Glutamatergic neuron (in vitro differentiated cells): ENCODE measurements around the gene GDF7. TPM values are rescaled to one million over a fixed set of nuclear protein-coding genes. Genes with fewer than 3 reads are reported as not detected.

Experiments
- DNase-seq: peaks from one replicate; pipeline ENCODE4 v3.0.0; 2022
- H3K27ac Mint-ChIP-seq: one replicate; pipeline ENCODE4 v1.8.0; 2020; ENCODE audit warnings: mild to moderate bottlenecking, mixed read lengths, inconsistent platforms; ENCODE audit not compliant: unreplicated experiment
- H3K27me3 Mint-ChIP-seq: one replicate; pipeline ENCODE4 v1.8.0; 2020; ENCODE audit warnings: mild to moderate bottlenecking, moderate library complexity, mixed read lengths, inconsistent platforms; ENCODE audit not compliant: unreplicated experiment
- H3K36me3 Mint-ChIP-seq: one replicate; pipeline ENCODE4 v1.8.0; 2020; ENCODE audit warnings: mild to moderate bottlenecking, mixed read lengths, inconsistent platforms; ENCODE audit not compliant: unreplicated experiment
- H3K4me1 Mint-ChIP-seq: one replicate; pipeline ENCODE4 v1.8.0; 2020; ENCODE audit warnings: mild to moderate bottlenecking, low read depth, mixed read lengths, inconsistent platforms; ENCODE audit not compliant: unreplicated experiment
- H3K4me3 Mint-ChIP-seq: one replicate; pipeline ENCODE4 v1.8.0; 2020; ENCODE audit warnings: mild to moderate bottlenecking, mixed read lengths, inconsistent platforms; ENCODE audit not compliant: unreplicated experiment
- H3K9me3 Mint-ChIP-seq: one replicate; pipeline ENCODE4 v1.8.0; 2020; ENCODE audit warnings: mild to moderate bottlenecking, moderate library complexity, mixed read lengths, inconsistent platforms; ENCODE audit not compliant: unreplicated experiment
- CTCF ChIP-seq: fragments of 200-600 bp; sonication (generic); IDR thresholded peaks from one replicate; pipeline ENCODE4 v1.5.0; 2021; ENCODE audit not compliant: partially characterized antibody, unreplicated experiment
- total RNA-seq: library from RNA; stranded (reverse); fragmentation: NEBNext Ultra II Directional; extraction: Animal tissue kit (Norgen Biotek cat#: 25700); gene quantifications from one replicate; pipeline ENCODE4 v1.2.1, GENCODE V29; 2021; ENCODE audit not compliant: unreplicated experiment

GDF7 gene
- total RNA-seq, 1 donor from 2014 or later, result not detected

GRCh38 chr2:20652673-20653575 lies 14.0 kb upstream of the GDF7 start:
- DNase-seq, result no peak
- H3K36me3 Mint-ChIP-seq, result no peaks in the 10 kb centered on the region
- no peak overlapping the region for H3K27ac Mint-ChIP-seq
- TF ChIP-seq CTCF, result no peak
- H3K4me3 Mint-ChIP-seq, result no peak overlapping the region
- peaks cover 14% of the 10 kb centered on the region for H3K27me3 Mint-ChIP-seq
- peaks cover 8% of the 10 kb centered on the region for H3K9me3 Mint-ChIP-seq
- peaks cover 26% of the 10 kb centered on the region for H3K4me1 Mint-ChIP-seq

DNA sequence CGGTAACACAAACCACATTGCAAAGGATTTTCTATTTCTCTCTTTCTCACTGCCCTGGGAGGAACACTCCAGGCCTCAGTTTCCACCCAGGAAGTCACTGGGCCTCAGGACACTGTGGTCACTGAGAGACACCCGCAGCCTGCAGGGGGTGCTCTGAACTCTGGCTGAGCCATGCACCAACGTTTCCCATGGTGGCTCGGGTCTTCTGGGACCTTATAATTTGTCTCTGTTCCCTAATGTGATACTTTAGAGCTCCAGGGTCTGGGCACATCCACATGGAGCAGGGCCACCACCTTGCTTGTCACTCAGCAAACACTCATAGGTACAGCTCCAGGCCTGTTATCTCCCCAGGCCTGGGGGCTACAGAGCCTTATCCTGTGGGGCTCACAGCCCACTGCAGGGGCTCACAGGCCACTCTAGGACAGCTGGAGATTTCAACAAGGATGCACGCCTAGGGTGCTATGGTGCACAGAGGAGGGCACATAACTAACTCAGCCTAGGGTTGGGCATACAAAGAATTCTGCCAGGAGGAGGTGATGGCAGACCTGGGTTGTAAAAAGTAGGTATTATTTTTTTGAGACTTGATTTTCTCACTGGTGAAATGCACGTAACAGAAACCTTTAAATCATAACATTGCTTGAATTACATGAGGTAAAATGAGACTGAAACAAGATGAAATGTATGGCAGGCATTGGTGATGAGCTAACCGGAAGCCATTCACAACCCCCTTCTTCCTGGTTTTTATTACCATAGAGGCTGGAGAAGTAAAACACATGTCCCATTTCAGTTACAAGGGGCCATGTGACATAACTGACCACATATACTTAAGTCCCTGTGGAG lies 13.0 kb upstream of the GDF7 start:
- H3K27me3 Mint-ChIP-seq, result peaks cover 10% of the 10 kb centered on the region
- no peak overlapping the region for H3K4me3 Mint-ChIP-seq
- no peaks in the 10 kb centered on the region for H3K9me3 Mint-ChIP-seq
- no peak for DNase-seq
- no peak for TF ChIP-seq CTCF
- no peak overlapping the region for H3K27ac Mint-ChIP-seq
- H3K36me3 Mint-ChIP-seq, result no peaks in the 10 kb centered on the region
- H3K4me1 Mint-ChIP-seq, result peaks cover 19% of the 10 kb centered on the region

GRCh38 chr2:20654535-20654813 lies 12.5 kb upstream of the GDF7 start:
- no peaks in the 10 kb centered on the region for H3K36me3 Mint-ChIP-seq
- H3K27ac Mint-ChIP-seq, result no peak overlapping the region
- H3K9me3 Mint-ChIP-seq, result no peaks in the 10 kb centered on the region
- DNase-seq, result no peak
- H3K4me3 Mint-ChIP-seq, result no peak overlapping the region
- peaks cover 14% of the 10 kb centered on the region for H3K4me1 Mint-ChIP-seq
- peaks cover 8% of the 10 kb centered on the region for H3K27me3 Mint-ChIP-seq
- no peak for TF ChIP-seq CTCF

- Mint-ChIP-seq H3K4me1 (peaks cover 9% of the 10 kb centered on the region), H3K27ac (no peak overlapping the region), H3K36me3 (no peaks in the 10 kb centered on the region), H3K9me3 (peaks cover 1% of the 10 kb centered on the region), H3K27me3 (peaks cover 4% of the 10 kb centered on the region), H3K4me3 (no peak overlapping the region)
- no peak for TF ChIP-seq CTCF
- DNase-seq, result no peak
Observed at GRCh38 chr2:20656561-20656960, 10.4 kb upstream of the GDF7 start.
